SU-DHL-6 (cell line): ENCODE data around the gene ZDHHC4.
"Not testable (repeated sequence)": the region's sequence is repeated elsewhere in the genome, so short reads cannot be mapped to it uniquely, and the experiment has no call there.

Source experiments
- H2AFZ ChIP-seq: fragments of 200-600 bp; sonication (generic); 2 replicates; pipeline ENCODE4 v1.6.1; 2014; ENCODE audit warnings: low read depth, mild to moderate bottlenecking, moderate library complexity, mixed read lengths, antibody characterized with exemption, low read length; ENCODE audit not compliant: severe bottlenecking
- H3F3A ChIP-seq: fragments of 200-600 bp; shearing (Covaris generic); 2 replicates; pipeline ENCODE4 v1.6.0; 2016; ENCODE audit warnings: antibody characterized with exemption, mild to moderate bottlenecking; ENCODE audit not compliant: insufficient read depth
- H3K27ac ChIP-seq: fragments of 200-600 bp; sonication (generic); 2 replicates; pipeline ENCODE4 v1.5.1; 2016; ENCODE audit warnings: low read depth, mild to moderate bottlenecking, low read length, moderate library complexity, mixed read lengths
- H3K27me3 ChIP-seq: fragments of 200-600 bp; sonication (generic), shearing (Covaris generic); 2 replicates; pipeline ENCODE4 v1.6.0; 2014; ENCODE audit warnings: mild to moderate bottlenecking, low read length
- H3K36me3 ChIP-seq: fragments of 200-600 bp; sonication (generic); 2 replicates; pipeline ENCODE4 v1.6.1; 2014; ENCODE audit warnings: mild to moderate bottlenecking, low read length, mixed read lengths
- H3K4me2 ChIP-seq: fragments of 300-600, 200-600 bp; shearing (Covaris generic), sonication (generic); 2 replicates; pipeline ENCODE4 v1.6.0; 2014; ENCODE audit warnings: low read length, low read depth, mild to moderate bottlenecking; ENCODE audit not compliant: poor library complexity, severe bottlenecking
- H3K4me3 ChIP-seq: fragments of 200-600 bp; sonication (generic); 2 replicates; pipeline ENCODE4 v1.5.1; 2014; ENCODE audit warnings: antibody characterized with exemption, low read length, mild to moderate bottlenecking, mixed read lengths; ENCODE audit not compliant: insufficient read depth, poor library complexity, severe bottlenecking
- H3K79me2 ChIP-seq: fragments of 200-600 bp; sonication (generic); 2 replicates; pipeline ENCODE4 v1.6.1; 2014; ENCODE audit warnings: mild to moderate bottlenecking, low read length, moderate library complexity; ENCODE audit not compliant: insufficient read depth
- H3K9ac ChIP-seq: fragments of 200-600 bp; sonication (generic); 2 replicates; pipeline ENCODE4 v1.7.0; 2014; ENCODE audit warnings: mild to moderate bottlenecking, low read length
- H3K9me2 ChIP-seq: fragments of 200-600 bp; sonication (generic); replicated peaks from 2 replicates; pipeline ENCODE4 v1.6.1; 2014; ENCODE audit warnings: low read length; ENCODE audit not compliant: insufficient read depth
- H3K9me3 ChIP-seq: fragments of 200-600 bp; sonication (generic); 2 replicates; pipeline ENCODE4 v1.6.1; 2014; ENCODE audit warnings: low read length, mixed read lengths; ENCODE audit not compliant: insufficient read depth
- H4K20me1 ChIP-seq: fragments of 200-600 bp; sonication (generic); 2 replicates; pipeline ENCODE4 v1.6.1; 2014; ENCODE audit warnings: low read depth, mild to moderate bottlenecking, antibody characterized with exemption, low read length, moderate library complexity, mixed read lengths
- CTCF ChIP-seq: fragments of 200-600 bp; sonication (generic); IDR thresholded peaks from one replicate; pipeline ENCODE4 v1.5.1; 2017; ENCODE audit warnings: antibody characterized with exemption, mild to moderate bottlenecking, low read length, moderate library complexity; ENCODE audit not compliant: insufficient read depth, poor library complexity, severe bottlenecking
- EZH2phosphoT487 ChIP-seq: fragments of 200-600 bp; sonication (generic), shearing (Covaris generic); conservative IDR thresholded peaks from 2 replicates; pipeline ENCODE4 v1.6.1; 2018; ENCODE audit warnings: mild to moderate bottlenecking, antibody characterized with exemption, low read length, moderate library complexity, mixed read lengths

Gene ZDHHC4

GRCh38 chr7:6578114-6579084 lies 1.1 kb downstream of the ZDHHC4 start:
- Histone ChIP-seq H4K20me1 (no peaks in the 10 kb centered on the region), H3K36me3 (peaks cover 5% of the 10 kb centered on the region), H3K27me3 (no peaks in the 10 kb centered on the region), H3K4me3 (peak overlapping the region; percentile 96), H3K9me3 (no peaks in the 10 kb centered on the region), H3K9me2 (no peaks in the 10 kb centered on the region), H3K27ac (no peak overlapping the region), H2AFZ (no peak overlapping the region), H3F3A (peaks cover 30% of the 10 kb centered on the region), H3K79me2 (peaks cover 4% of the 10 kb centered on the region; the same call in 1 of the 2 replicates), H3K9ac (peak overlapping the region; percentile 94), H3K4me2 (peak overlapping the region; percentile 82)
- TF ChIP-seq EZH2phosphoT487, result no peak
- TF ChIP-seq CTCF, result no peak

- Histone ChIP-seq H2AFZ (no peak overlapping the region), H3F3A (peaks cover 30% of the 10 kb centered on the region), H4K20me1 (no peaks in the 10 kb centered on the region), H3K79me2 (peaks cover 4% of the 10 kb centered on the region; the same call in 1 of the 2 replicates), H3K4me3 (no peak overlapping the region), H3K4me2 (no peak overlapping the region), H3K27ac (no peak overlapping the region), H3K27me3 (no peaks in the 10 kb centered on the region), H3K9me3 (no peaks in the 10 kb centered on the region), H3K9me2 (no peaks in the 10 kb centered on the region), H3K36me3 (peaks cover 8% of the 10 kb centered on the region), H3K9ac (no peak overlapping the region)
- no peak for TF ChIP-seq EZH2phosphoT487
Measured at GRCh38 chr7:6579446-6579845, 2.2 kb downstream of the ZDHHC4 start.

- H3K9me2 ChIP-seq, H3K4me3 ChIP-seq, H4K20me1 ChIP-seq, H3K79me2 ChIP-seq, H3K9me3 ChIP-seq, H3K9ac ChIP-seq, H2AFZ ChIP-seq, H3K27me3 ChIP-seq, H3K4me2 ChIP-seq, H3K27ac ChIP-seq: not testable (repeated sequence)
- peaks cover 14% of the 10 kb centered on the region for H3K36me3 ChIP-seq
- peaks cover 15% of the 10 kb centered on the region; the same call in 1 of the 2 replicates for H3F3A ChIP-seq
Measured at GRCh38 chr7:6585746-6586432, 8.6 kb downstream of the ZDHHC4 start.

GRCh38 chr7:6588566-6588965 lies 11.3 kb downstream of the ZDHHC4 start:
- Histone ChIP-seq H3K9me3 (no peaks in the 10 kb centered on the region), H3K36me3 (0 out of 2 replicates have a peak, but pooled peaks cover 11% of the 10 kb centered on the region), H2AFZ (no peak overlapping the region), H3K79me2 (peaks cover 17% of the 10 kb centered on the region), H3K9ac (no peak overlapping the region), H3K9me2 (no peaks in the 10 kb centered on the region), H3K27ac (no peak overlapping the region), H3K4me3 (no peak overlapping the region), H3F3A (0 out of 2 replicates have a peak, but pooled peaks cover 5% of the 10 kb centered on the region), H3K4me2 (no peak overlapping the region), H3K27me3 (no peaks in the 10 kb centered on the region), H4K20me1 (no peaks in the 10 kb centered on the region)
- no peak for TF ChIP-seq EZH2phosphoT487
- no peak for TF ChIP-seq CTCF
